ENCODE data around the gene ROBO2.

Gene ROBO2

DNA sequence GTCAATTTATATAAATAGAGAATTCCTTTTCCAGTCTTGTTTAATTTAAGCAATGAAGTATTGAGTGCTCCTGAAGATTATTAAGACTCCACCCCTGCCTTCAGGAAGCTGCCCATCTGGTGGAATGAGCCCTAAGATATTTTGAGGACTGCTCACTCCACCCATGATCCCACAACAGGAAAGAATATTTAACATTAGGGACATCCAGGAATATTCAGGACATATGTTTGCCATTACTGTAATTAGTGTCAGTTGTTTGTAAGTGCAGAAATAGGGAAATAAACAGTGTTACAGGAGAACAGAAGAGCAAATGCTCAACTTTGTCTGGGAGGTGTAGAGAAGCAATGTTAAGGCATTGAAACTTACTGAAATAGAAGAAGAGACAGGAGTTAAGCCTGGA is 375.0 kb downstream of the ROBO2 start:
- Histone ChIP-seq H3K4me2 (ENCODE audit: low read length) (no peak overlapping the region), H3K79me2 (no peaks in the 10 kb centered on the region), H3K9ac (no peak overlapping the region), H3K9me3 (ENCODE audit: control insufficient read depth, low read length) (no peaks in the 10 kb centered on the region), H3K4me1 (no peaks in the 10 kb centered on the region), H3K27ac (no peak overlapping the region), H2AFZ (no peak overlapping the region), H3K4me3 (ENCODE audit: low read depth, low read length) (no peak overlapping the region), H3K36me3 (ENCODE audit: control insufficient read depth, insufficient read depth, low read length) (no peaks in the 10 kb centered on the region), H3K27me3 (ENCODE audit: control insufficient read depth, insufficient read depth, low read length) (no peaks in the 10 kb centered on the region)
- TF ChIP-seq, protein P1, sequence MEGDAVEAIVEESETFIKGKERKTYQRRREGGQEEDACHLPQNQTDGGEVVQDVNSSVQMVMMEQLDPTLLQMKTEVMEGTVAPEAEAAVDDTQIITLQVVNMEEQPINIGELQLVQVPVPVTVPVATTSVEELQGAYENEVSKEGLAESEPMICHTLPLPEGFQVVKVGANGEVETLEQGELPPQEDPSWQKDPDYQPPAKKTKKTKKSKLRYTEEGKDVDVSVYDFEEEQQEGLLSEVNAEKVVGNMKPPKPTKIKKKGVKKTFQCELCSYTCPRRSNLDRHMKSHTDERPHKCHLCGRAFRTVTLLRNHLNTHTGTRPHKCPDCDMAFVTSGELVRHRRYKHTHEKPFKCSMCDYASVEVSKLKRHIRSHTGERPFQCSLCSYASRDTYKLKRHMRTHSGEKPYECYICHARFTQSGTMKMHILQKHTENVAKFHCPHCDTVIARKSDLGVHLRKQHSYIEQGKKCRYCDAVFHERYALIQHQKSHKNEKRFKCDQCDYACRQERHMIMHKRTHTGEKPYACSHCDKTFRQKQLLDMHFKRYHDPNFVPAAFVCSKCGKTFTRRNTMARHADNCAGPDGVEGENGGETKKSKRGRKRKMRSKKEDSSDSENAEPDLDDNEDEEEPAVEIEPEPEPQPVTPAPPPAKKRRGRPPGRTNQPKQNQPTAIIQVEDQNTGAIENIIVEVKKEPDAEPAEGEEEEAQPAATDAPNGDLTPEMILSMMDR (IDR thresholded peaks at IDR 0.05) = no peak

DNA sequence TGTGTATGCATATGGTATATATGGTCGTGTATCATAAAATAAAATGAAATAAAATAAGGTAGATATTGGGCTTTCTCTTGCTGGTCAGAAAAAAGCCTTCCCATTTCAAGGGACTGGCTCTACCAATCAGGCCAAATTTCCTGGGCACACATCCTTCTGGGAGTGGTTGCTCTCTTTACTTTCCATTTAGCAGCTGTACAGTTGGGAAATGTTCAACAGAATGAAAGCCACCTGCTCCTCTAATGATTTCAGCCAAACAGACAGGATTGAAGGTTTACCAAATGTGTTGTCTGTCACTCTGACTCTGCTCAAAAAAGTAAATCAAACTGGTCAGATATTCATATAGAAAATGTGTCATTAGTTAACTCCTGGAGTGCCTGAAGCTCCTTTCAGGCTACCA is 380.4 kb downstream of the ROBO2 start:
- no peaks in the 10 kb centered on the region for H3K4me1 ChIP-seq

DNA sequence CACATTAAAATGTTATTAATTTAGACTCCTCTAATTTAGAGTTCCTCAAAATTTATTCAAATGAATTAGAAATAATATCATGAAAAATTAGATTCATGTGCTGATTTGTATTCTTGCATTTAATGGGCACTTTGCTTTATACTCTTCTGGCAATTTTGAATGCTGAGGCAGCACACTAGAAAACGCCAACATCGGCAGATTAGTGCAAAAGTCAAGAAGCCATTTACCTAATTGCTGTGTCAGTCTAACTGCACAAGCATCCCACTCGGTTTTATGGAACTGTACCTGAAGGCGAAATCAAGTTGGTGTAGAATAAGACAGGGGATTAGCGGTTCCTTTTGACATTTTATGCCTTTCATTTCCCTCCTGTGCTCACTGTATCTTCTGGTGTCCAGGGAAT is 382.0 kb downstream of the ROBO2 start:
- no peaks in the 10 kb centered on the region for H3K79me2 ChIP-seq
- no peaks in the 10 kb centered on the region for H3K4me1 ChIP-seq
- no peaks in the 10 kb centered on the region for H3K27me3 ChIP-seq (ENCODE audit: control insufficient read depth, insufficient read depth, low read length)
- no peak overlapping the region for H2AFZ ChIP-seq
- no peaks in the 10 kb centered on the region for H3K36me3 ChIP-seq (ENCODE audit: control insufficient read depth, insufficient read depth, low read length)
- H3K4me3 ChIP-seq (ENCODE audit: low read depth, low read length) = no peak overlapping the region
- TF ChIP-seq, protein P1 (IDR thresholded peaks at IDR 0.05) = no peak
- H3K9ac ChIP-seq = no peak overlapping the region
- no peak overlapping the region for H3K4me2 ChIP-seq (ENCODE audit: low read length)
- no peaks in the 10 kb centered on the region for H3K9me3 ChIP-seq (ENCODE audit: control insufficient read depth, low read length)
- H3K27ac ChIP-seq = no peak overlapping the region

More for the DNA sequence above, 380.4 kb downstream of the ROBO2 start:
- Histone ChIP-seq H3K4me2 (ENCODE audit: low read length) (no peak overlapping the region), H3K9me3 (ENCODE audit: control insufficient read depth, low read length) (no peaks in the 10 kb centered on the region), H3K27ac (no peak overlapping the region), H3K4me3 (ENCODE audit: low read depth, low read length) (no peak overlapping the region), H3K9ac (no peak overlapping the region), H3K27me3 (ENCODE audit: control insufficient read depth, insufficient read depth, low read length) (no peaks in the 10 kb centered on the region), H3K36me3 (ENCODE audit: control insufficient read depth, insufficient read depth, low read length) (no peaks in the 10 kb centered on the region), H2AFZ (no peak overlapping the region), H3K79me2 (no peaks in the 10 kb centered on the region)
- TF ChIP-seq, protein P1 (IDR thresholded peaks at IDR 0.05) = no peak

DNA sequence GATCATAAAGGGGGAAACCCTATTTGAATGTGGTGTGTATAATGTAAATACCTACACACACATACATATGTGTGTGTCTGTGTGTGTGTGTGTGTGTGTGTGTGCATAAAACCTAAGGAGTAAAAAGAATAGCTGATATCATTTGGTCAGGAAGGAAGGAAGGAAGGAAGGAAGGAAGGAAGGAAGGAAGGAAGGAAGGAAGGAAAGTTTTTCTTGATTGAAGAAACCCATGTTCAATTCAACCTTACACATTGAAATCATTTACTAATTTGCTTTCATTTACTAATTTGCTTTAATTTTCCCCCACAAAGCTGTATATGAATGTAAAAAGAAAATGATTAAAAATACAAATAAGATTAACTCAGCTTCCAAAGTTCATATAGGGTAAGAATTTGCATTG is 386.6 kb downstream of the ROBO2 start:
- Histone ChIP-seq H3K4me1 (no peaks in the 10 kb centered on the region), H2AFZ (no peak overlapping the region), H3K27me3 (ENCODE audit: control insufficient read depth, insufficient read depth, low read length) (no peaks in the 10 kb centered on the region), H3K4me3 (ENCODE audit: low read depth, low read length) (no peak overlapping the region), H3K36me3 (ENCODE audit: control insufficient read depth, insufficient read depth, low read length) (no peaks in the 10 kb centered on the region), H3K9me3 (ENCODE audit: control insufficient read depth, low read length) (no peaks in the 10 kb centered on the region), H3K9ac (no peak overlapping the region), H3K27ac (no peak overlapping the region), H3K4me2 (ENCODE audit: low read length) (no peak overlapping the region), H3K79me2 (no peaks in the 10 kb centered on the region)
- TF ChIP-seq, protein P1 (IDR thresholded peaks at IDR 0.05) = no peak

DNA sequence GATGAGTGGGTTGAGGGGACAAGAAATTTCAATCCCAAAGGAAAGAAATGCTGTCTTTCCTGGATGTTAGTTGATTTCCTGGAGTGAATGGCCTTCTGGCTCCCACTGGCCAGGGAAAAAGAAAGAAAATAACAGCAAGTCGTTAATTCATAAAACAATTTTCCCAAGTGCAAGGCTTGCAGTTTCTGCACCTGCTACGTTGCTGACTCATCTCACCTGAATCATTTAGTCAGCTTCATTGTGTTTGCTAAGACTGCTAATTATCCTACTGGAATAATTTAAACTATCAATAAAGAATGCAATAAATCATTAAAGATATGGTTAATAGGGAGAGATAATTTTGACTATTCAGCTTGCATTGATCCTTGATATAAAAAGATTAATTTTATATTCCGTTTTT is 387.6 kb downstream of the ROBO2 start:
- H3K79me2 ChIP-seq = no peaks in the 10 kb centered on the region
- H3K4me2 ChIP-seq (ENCODE audit: low read length) = no peak overlapping the region
- H3K27me3 ChIP-seq (ENCODE audit: control insufficient read depth, insufficient read depth, low read length) = no peaks in the 10 kb centered on the region
- no peaks in the 10 kb centered on the region for H3K4me1 ChIP-seq
- no peak overlapping the region for H2AFZ ChIP-seq
- H3K4me3 ChIP-seq (ENCODE audit: low read depth, low read length) = no peak overlapping the region
- H3K9ac ChIP-seq = no peak overlapping the region
- no peaks in the 10 kb centered on the region for H3K36me3 ChIP-seq (ENCODE audit: control insufficient read depth, insufficient read depth, low read length)
- H3K27ac ChIP-seq = no peak overlapping the region
- no peaks in the 10 kb centered on the region for H3K9me3 ChIP-seq (ENCODE audit: control insufficient read depth, low read length)
- TF ChIP-seq, protein P1 (IDR thresholded peaks at IDR 0.05) = no peak
